GM19324 (cell line): ENCODE measurements around the gene GALNT18.
"Not testable (repeated sequence)": the region's sequence is repeated elsewhere in the genome, so short reads cannot be mapped to it uniquely, and the experiment has no call there.

Experiments used
- ATAC-seq: cut with Tn5 transposase; IDR thresholded peaks from one replicate; pipeline ENCODE4 v1.9.1; 2021; ENCODE audit warnings: mild to moderate bottlenecking, moderate library complexity; ENCODE audit not compliant: unreplicated experiment, low FRiP score

Gene GALNT18

GRCh38 chr11:11472106-11472505, 149.7 kb downstream of the GALNT18 start:
- no peak for ATAC-seq

DNA sequence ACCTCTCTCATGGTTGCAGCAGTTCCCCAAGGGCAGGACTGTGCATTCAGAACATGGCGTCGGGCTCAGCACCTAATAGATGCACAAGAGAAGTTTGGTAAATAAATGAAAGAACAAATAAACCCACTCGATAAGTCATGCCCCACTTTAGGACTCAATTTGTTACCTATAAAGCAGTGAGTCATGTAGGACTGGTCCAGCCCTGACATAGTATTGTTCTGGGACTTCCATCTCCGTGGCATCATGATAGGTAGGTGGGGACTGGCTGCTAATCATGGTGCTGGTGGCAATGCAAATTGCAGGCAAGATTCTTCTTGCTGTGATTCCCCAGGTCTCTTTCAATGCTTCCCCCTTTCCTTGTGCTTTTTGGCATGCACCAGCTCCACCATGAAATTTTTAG, 150.6 kb downstream of the GALNT18 start:
- no peak for ATAC-seq

DNA sequence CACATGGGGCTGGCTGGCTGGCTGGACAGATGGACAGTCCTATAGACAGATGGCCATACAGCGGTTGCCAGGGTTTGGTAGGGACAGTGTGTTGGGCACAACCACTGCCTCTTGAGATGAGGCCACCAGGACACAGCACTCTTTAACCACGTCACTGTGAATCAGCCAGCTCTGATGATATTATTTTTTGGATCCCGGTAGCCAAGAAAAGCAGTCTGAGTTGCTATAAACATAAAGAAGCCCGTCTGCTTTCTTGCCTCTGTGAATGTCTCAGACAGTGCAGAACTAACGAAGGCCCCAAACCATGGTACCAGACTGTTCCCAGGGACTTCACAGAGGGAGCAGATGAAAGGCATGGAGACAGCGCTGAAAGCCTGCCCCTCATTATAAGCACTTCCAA, 152.9 kb downstream of the GALNT18 start:
- ATAC-seq = no peak

GRCh38 chr11:11467312-11467711, 154.5 kb downstream of the GALNT18 start:
- ATAC-seq = no peak

GRCh38 chr11:11464555-11464954, 157.2 kb downstream of the GALNT18 start:
- ATAC-seq = no peak

DNA sequence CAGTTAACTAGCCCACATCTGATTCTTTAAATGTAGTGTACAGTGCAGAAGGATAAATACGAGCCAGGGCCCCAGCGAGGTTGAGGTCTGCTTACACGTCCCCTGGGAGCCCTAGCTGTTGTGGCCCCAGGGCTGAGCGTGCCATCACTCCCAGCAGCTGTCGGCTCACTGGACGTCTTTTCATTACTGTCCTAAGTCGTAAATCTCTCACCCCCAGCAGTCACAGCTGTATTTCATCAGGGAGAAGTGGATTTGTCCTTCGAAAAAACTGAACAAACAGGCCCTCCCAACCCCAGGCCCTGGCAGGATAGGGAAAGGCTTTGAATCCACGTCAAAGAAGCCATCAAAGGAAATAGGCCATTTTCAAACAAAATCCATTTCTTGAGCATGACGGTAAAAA, 158.4 kb downstream of the GALNT18 start:
- no peak for ATAC-seq

GRCh38 chr11:11461473-11461872, 160.3 kb downstream of the GALNT18 start:
- no peak for ATAC-seq

GRCh38 chr11:11459578-11459977, 162.2 kb downstream of the GALNT18 start:
- no peak for ATAC-seq

DNA sequence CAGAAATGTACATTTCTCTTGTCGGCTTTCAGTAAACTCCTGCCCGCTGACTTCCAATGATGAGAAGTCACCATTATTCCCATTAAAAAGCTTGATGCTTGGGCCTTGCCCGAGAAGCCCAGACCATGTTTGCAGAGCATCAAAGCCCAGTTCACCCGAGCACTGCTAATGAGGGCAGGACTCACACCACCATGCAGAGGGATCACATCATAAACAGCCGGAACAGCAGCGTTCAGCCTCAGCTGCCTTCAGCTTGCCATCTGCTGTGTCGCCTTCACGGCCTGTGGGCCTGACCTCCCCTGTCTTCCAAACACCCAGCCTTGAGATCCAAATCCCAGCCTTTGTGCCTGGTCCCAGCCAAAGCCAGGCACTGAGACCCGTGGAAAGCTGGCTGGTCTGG, 163.3 kb downstream of the GALNT18 start:
- no peak for ATAC-seq

- ATAC-seq = no peak
Observed at GRCh38 chr11:11458001-11458400, 163.8 kb downstream of the GALNT18 start.

GRCh38 chr11:11456866-11457265, 164.9 kb downstream of the GALNT18 start:
- no peak for ATAC-seq

DNA sequence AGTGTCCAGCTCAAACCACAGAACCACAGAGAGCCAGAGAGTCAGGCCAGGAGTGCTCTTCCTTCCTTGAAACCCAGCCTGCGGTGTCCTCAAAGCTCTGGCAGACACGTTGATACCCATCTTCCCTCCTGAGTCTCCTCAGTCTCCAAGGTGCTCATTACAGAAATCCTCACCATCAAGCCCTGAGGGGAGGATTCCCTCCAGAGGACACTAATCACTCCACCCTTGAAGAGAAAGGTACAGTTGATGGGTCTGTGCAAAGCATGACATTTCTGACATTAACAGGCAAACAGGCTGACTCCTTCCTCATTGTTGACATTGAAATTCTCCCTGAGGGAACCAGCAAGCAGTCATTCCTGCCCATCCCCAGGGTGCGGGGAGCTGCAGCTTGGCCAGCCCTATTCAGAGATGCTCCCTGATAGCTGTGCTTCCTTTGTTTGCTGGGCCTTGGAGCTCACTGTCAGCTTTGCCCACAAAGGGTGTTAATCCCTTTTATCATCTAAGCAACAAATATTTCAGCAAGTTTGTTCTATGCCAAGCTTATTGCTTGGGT, 167.1 kb downstream of the GALNT18 start:
- ATAC-seq = no peak

- ATAC-seq = peak; percentile 92
Observed at GRCh38 chr11:11451501-11452005, 170.3 kb downstream of the GALNT18 start.

- ATAC-seq = no peak
Observed at GRCh38 chr11:11450744-11451362, 171.0 kb downstream of the GALNT18 start.

DNA sequence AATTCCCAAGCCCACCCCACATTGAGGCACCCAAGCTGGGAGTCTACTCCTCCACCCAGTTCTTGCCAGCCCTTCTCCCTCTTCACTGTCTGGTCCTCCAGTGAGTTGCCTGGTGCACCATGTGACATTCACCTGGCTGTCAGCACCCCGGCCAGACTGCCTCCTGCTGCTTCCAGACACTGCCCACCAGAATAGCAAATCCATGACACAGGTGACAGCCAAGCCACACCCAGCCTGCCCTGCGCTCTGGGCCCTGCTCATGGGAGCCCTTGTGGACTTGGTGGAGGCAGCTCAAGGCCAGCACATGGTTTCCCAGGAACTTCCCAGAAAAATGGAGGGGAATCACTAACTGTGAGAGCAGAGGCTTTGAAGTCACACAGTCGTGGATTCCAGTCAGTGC, 172.5 kb downstream of the GALNT18 start:
- ATAC-seq = no peak

- no peak for ATAC-seq
Observed at GRCh38 chr11:11448626-11449025, 173.2 kb downstream of the GALNT18 start.

DNA sequence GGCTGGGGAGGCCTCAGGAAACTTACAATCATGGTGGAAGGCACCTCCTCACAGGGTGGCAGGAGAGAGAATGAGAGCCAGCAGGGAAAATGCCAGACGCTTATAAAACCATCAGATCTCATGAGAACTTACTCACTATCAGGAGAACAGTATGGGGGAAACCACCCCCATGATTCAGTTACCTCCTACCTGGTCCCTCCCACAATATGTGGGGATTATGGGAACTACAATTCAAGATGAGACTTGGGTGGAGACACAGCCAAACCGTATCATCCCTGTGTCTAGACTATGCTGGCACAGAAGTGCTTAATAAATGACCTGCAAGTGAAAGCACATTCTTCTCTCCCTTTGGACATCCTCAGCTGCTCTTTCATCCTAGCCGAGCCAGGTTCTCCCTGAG, 174.2 kb downstream of the GALNT18 start:
- not testable (repeated sequence) for ATAC-seq

- no peak for ATAC-seq
Observed at GRCh38 chr11:11446967-11447366, 174.8 kb downstream of the GALNT18 start.

GRCh38 chr11:11446564-11446963, 175.2 kb downstream of the GALNT18 start:
- no peak for ATAC-seq

- no peak for ATAC-seq
Observed at GRCh38 chr11:11445441-11446185, 176.2 kb downstream of the GALNT18 start.

DNA sequence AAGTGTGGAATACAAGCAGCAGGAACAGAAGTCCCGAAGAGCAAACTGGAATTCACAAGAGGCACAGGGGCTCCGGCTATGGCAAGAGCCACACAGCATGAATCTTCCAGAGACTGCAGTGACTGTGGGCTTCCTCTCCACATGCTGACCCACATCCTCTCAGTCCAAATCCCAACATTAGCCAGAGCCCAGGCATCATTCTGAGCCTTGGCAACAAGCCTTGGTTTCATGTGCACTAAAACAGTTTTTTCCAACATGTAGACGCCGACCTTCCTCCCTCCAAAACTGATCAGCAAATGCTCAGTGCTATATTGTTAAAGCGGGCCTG, 177.0 kb downstream of the GALNT18 start:
- ATAC-seq = no peak
